ENCODE data around the gene XCR1. TPM values are rescaled to one million over a fixed set of nuclear protein-coding genes. Genes with fewer than 3 reads are reported as not detected.

XCR1 gene
- total RNA-seq, 4 donors from 2014 or later, result under 0.01 to 0.07 (median 0.04) TPM; not detected in 1

DNA sequence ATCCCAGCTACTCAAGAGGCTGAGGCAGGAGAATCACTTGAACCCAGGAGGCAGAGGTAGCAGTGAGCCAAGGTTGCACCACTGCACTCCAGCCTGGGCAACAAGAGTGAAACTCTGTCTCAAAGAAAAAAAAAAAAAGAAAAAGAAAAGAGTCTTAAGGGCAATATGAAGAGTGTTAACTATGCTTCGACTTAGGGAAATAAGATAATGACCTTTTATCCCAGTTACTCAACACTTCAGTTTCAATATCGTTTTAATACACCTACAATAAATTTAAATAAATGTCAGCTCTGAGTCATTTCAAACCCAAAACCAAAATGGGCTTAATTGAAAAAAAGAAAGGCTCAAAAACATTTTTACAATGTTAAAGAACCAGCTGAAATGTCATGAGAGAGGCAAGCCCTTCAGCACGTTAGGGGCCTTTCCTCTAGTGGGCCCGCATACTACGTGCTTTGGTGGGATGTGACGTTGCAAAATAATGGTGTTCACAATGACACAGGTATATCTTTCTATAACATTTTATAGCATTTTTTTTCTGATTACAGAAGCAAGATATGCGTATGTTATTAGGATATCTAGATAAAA, 47.0 kb downstream of the XCR1 start:
- Histone ChIP-seq H3K36me3 (peaks cover 0 to 91% of the 10 kb centered on the region in 2 donors), H3K27ac (no peak overlapping the region), H3K9me3 (no peaks in the 10 kb centered on the region), H3K4me1 (peaks cover 0 to 31% (median 6%) of the 10 kb centered on the region in 3 donors), H3K27me3 (no peaks in the 10 kb centered on the region), H3K4me3 (no peak overlapping the region)
- TF ChIP-seq POLR2AphosphoS5 (IDR thresholded peaks at IDR 0.05), result no peak
- TF ChIP-seq EP300 (IDR thresholded peaks at IDR 0.05), result no peak
- no peak for TF ChIP-seq POLR2A (IDR thresholded peaks at IDR 0.05)
- TF ChIP-seq, protein P1, sequence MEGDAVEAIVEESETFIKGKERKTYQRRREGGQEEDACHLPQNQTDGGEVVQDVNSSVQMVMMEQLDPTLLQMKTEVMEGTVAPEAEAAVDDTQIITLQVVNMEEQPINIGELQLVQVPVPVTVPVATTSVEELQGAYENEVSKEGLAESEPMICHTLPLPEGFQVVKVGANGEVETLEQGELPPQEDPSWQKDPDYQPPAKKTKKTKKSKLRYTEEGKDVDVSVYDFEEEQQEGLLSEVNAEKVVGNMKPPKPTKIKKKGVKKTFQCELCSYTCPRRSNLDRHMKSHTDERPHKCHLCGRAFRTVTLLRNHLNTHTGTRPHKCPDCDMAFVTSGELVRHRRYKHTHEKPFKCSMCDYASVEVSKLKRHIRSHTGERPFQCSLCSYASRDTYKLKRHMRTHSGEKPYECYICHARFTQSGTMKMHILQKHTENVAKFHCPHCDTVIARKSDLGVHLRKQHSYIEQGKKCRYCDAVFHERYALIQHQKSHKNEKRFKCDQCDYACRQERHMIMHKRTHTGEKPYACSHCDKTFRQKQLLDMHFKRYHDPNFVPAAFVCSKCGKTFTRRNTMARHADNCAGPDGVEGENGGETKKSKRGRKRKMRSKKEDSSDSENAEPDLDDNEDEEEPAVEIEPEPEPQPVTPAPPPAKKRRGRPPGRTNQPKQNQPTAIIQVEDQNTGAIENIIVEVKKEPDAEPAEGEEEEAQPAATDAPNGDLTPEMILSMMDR (IDR thresholded peaks at IDR 0.05), result no peak
- ATAC-seq, result no peak
- 66 to 77% methylated on average over 7 of the region's 7 CpGs for WGBS, 2 donors (ENCODE audit: low coverage in 1 of 2)

DNA sequence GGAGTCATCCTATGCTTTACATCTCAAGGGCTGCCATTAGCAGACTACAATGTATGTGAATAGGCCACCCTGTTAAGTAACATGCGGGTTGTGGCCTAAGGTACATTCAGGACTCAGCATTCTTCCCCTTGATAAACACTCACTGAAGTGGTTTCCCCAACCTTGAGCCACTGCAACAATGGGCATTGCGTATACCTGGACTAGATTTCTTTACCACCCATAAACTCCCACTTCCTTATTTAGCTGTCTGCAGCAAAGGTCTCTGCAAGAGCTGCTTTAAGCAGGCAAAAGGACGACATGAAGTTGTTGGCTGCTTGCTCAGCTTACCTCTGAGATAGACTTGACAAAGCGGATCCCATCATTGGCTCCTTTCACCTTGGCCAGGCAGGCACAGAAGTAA, 47.9 kb downstream of the XCR1 start:
- H3K36me3 ChIP-seq, result peaks cover 0 to 98% of the 10 kb centered on the region in 2 donors
- ATAC-seq, result no peak
- H3K27me3 ChIP-seq, result no peaks in the 10 kb centered on the region
- WGBS, 2 donors (ENCODE audit: low coverage in 1 of 2), result 93 to 100% methylated on average over 3 to 4 of the region's 4 CpGs
- H3K27ac ChIP-seq, result no peak overlapping the region
- TF ChIP-seq POLR2AphosphoS5 (IDR thresholded peaks at IDR 0.05) (no peak), POLR2A (IDR thresholded peaks at IDR 0.05) (no peak), EP300 (IDR thresholded peaks at IDR 0.05) (no peak)
- TF ChIP-seq, protein P1 (IDR thresholded peaks at IDR 0.05), result no peak
- H3K9me3 ChIP-seq, result no peaks in the 10 kb centered on the region
- no peak overlapping the region for H3K4me3 ChIP-seq
- H3K4me1 ChIP-seq, result peaks cover 0 to 22% (median 0%) of the 10 kb centered on the region in 3 donors

DNA sequence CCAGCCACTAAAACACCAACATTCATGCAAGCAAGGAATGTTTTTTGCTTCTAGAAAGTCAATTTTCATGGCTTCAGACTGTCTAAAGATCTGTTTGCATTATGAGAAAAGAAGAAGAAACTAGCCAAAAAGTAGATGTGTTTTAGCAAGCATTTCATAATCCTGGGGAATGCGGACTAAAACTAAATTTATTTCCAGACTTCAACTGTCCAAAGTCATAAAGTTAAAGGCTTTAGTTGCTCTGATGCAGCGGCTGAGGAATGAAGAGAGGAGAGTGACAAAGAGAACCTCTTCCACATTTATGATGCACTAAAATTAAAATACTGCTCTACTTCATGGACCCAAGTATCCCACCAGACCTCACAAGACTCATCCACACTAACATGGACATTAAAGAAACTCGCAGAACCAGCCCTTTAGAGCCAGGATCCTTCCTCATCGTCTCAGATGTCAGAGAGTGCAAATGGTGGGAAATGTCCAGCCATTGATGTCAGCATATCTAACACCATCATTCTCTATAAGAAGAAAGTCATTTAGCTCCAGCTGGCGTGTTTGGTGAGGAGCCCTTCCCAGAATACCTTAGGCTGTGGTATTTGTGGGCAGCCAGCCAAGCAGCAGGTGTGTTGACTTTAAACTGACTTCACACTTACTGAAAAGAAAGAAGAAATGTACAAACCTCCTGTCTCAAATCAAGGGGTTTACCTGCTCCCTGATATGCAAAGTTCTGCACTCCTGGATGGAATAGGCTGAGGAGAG, 49.1 kb downstream of the XCR1 start:
- Histone ChIP-seq H3K36me3 (peaks cover 0 to 96% of the 10 kb centered on the region in 2 donors), H3K9me3 (no peaks in the 10 kb centered on the region), H3K4me3 (no peak overlapping the region), H3K27me3 (no peaks in the 10 kb centered on the region), H3K27ac (no peak overlapping the region), H3K4me1 (peaks cover 0 to 18% (median 0%) of the 10 kb centered on the region in 3 donors)
- ATAC-seq, result no peak
- WGBS, 2 donors (ENCODE audit: low coverage in 1 of 2), result 94 to 97% methylated on average over 4 to 5 of the region's 5 CpGs
- no peak for TF ChIP-seq POLR2A (IDR thresholded peaks at IDR 0.05)
- TF ChIP-seq EP300 (IDR thresholded peaks at IDR 0.05), result no peak
- TF ChIP-seq, protein P1 (IDR thresholded peaks at IDR 0.05), result no peak
- TF ChIP-seq POLR2AphosphoS5 (IDR thresholded peaks at IDR 0.05), result no peak

DNA sequence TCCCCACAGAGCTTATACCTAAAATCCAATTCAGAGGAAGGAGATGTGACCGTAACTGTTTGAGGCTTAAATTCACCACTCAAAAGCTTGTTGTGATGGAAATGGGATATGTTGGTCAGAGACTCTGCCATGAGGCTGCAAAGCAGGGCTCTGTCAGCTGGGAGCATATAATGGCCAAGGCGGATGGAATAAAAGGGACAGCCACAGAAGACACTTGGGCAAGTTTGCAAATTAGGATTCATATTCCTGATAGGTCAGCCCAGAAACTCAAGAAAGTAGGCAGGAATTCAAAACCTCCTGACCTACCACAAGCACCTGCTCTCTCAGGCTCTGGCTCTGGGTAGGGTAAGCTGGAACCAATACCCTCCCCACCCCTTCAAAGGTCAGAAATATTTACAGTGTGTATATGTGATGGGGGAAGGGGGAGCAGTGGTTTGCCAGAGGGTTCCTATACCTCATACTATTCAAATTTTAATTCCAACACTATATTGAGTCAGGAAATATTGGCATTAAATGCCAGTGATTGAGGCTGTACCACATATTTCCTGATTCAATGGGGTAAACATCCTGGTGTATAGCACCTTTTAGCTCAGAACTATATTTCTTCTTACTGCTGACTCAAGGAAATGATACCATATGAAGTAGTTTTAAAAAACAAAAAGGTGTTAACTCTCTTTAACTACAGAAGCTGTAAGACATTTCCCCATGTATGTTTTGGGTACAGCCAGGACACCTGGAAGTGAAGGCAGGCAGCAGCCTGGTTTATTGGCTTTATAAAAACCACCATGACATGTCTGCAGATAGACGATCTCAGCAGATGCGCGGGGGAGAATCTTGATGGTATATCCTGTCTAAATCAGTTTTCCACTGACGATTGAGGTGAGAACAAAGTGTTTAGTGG, 50.8 kb downstream of the XCR1 start:
- H3K27me3 ChIP-seq, result no peaks in the 10 kb centered on the region
- no peaks in the 10 kb centered on the region for H3K9me3 ChIP-seq
- H3K36me3 ChIP-seq, result peaks cover 0 to 92% of the 10 kb centered on the region in 2 donors
- no peak overlapping the region for H3K4me3 ChIP-seq
- no peak overlapping the region for H3K27ac ChIP-seq
- peaks cover 0 to 31% (median 0%) of the 10 kb centered on the region in 3 donors for H3K4me1 ChIP-seq
- WGBS, 2 donors (ENCODE audit: low coverage in 1 of 2), result 82 to 85% methylated on average over 5 of the region's 6 CpGs
- TF ChIP-seq POLR2A (IDR thresholded peaks at IDR 0.05), result no peak
- TF ChIP-seq POLR2AphosphoS5 (IDR thresholded peaks at IDR 0.05), result no peak
- TF ChIP-seq, protein P1 (IDR thresholded peaks at IDR 0.05), result no peak
- no peak for TF ChIP-seq EP300 (IDR thresholded peaks at IDR 0.05)
- ATAC-seq, result no peak
